Vagina (tissue), 2 donors: ENCODE data around the gene OSM.

Experiments used
- POLR2A ChIP-seq, 2 donors: fragments of 450-650 bp; IDR thresholded peaks; one replicate each; pipeline ENCODE4 v1.6.1; 2017; ENCODE audit warnings: antibody characterized with exemption in 2 of 2, mild to moderate bottlenecking in 2 of 2, moderate library complexity in 2 of 2
- POLR2AphosphoS5 ChIP-seq, 2 donors: sonication (generic); formaldehyde crosslinking; IDR thresholded peaks; one replicate each; pipeline ENCODE4 v1.9.0; 2017; ENCODE audit warnings: antibody characterized with exemption in 2 of 2, mild to moderate bottlenecking in 2 of 2, low read depth in 1 of 2; ENCODE audit not compliant: insufficient read depth in 1 of 2
- TF ChIP-seq, protein P1 (sequence below), 3 experiments: fragments of 450-650 bp in 2 of 3; fragments of 200-600 bp in 1 of 3; sonication (generic) in 1 of 3; IDR thresholded peaks; one replicate each; pipeline ENCODE4 v1.5.1; 2017 to 2019; ENCODE audit warnings: antibody characterized with exemption in 3 of 3, mild to moderate bottlenecking in 2 of 3, moderate library complexity in 2 of 3

GRCh38 chr22:30312053-30312452, 45.4 kb upstream of the OSM start:
- TF ChIP-seq, protein P1, sequence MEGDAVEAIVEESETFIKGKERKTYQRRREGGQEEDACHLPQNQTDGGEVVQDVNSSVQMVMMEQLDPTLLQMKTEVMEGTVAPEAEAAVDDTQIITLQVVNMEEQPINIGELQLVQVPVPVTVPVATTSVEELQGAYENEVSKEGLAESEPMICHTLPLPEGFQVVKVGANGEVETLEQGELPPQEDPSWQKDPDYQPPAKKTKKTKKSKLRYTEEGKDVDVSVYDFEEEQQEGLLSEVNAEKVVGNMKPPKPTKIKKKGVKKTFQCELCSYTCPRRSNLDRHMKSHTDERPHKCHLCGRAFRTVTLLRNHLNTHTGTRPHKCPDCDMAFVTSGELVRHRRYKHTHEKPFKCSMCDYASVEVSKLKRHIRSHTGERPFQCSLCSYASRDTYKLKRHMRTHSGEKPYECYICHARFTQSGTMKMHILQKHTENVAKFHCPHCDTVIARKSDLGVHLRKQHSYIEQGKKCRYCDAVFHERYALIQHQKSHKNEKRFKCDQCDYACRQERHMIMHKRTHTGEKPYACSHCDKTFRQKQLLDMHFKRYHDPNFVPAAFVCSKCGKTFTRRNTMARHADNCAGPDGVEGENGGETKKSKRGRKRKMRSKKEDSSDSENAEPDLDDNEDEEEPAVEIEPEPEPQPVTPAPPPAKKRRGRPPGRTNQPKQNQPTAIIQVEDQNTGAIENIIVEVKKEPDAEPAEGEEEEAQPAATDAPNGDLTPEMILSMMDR (IDR thresholded peaks at IDR 0.05): no peak
- TF ChIP-seq POLR2AphosphoS5 (IDR thresholded peaks at IDR 0.05; ENCODE audit: insufficient read depth in 1 of 2, low read depth in 1 of 2) (no peak), POLR2A (IDR thresholded peaks at IDR 0.05) (no peak)
